ENCODE results near the gene PLCB1.

PLCB1 gene

DNA sequence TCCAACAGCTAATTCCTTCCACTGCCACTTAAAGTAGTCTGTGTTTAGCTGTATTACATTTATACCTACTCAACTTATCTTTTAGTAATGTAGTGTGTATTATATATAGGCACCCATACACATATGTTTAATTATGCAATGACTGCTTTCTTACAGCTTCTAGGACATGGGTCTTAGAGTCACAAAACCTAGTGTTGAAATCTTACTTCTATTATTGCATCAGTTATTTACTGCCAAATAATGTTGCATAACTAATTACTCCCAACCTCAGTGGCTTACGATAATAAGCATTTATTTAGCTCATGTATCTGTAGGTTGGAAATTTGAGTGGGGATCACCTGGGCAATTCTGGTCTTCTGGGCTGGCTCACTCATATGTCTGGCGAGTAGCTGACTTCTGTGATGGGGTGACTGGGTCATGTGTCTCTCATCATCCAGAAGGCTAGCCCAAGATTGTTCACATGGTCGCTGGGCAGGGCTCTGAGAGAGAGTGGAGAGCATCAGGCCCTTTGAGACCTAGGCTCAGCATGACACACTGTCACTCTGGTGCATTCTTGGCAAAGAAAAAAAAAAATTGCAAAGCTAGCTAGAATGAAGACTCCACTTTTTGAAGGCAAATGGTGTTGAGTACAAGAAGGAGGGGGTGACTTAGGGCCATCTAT lies 187.0 kb downstream of the PLCB1 start:
- Histone ChIP-seq H3K4me3 (replicated peaks; ENCODE audit: low read depth, low read length) (no peak overlapping the region), H3K27me3 (replicated peaks; ENCODE audit: control insufficient read depth, insufficient read depth, low read length) (no peaks in the 10 kb centered on the region), H3K36me3 (ENCODE audit: control insufficient read depth, insufficient read depth, low read length) (no peaks in the 10 kb centered on the region)
- no peak for DNase-seq (ENCODE audit: extremely low read depth, insufficient read length)
- TF ChIP-seq, protein P1, sequence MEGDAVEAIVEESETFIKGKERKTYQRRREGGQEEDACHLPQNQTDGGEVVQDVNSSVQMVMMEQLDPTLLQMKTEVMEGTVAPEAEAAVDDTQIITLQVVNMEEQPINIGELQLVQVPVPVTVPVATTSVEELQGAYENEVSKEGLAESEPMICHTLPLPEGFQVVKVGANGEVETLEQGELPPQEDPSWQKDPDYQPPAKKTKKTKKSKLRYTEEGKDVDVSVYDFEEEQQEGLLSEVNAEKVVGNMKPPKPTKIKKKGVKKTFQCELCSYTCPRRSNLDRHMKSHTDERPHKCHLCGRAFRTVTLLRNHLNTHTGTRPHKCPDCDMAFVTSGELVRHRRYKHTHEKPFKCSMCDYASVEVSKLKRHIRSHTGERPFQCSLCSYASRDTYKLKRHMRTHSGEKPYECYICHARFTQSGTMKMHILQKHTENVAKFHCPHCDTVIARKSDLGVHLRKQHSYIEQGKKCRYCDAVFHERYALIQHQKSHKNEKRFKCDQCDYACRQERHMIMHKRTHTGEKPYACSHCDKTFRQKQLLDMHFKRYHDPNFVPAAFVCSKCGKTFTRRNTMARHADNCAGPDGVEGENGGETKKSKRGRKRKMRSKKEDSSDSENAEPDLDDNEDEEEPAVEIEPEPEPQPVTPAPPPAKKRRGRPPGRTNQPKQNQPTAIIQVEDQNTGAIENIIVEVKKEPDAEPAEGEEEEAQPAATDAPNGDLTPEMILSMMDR (IDR thresholded peaks at IDR 0.05; ENCODE audit: insufficient read depth, low read length, poor library complexity, severe bottlenecking), result no peak

- DNase-seq (ENCODE audit: extremely low read depth, insufficient read length), result no peak
- TF ChIP-seq, protein P1 (IDR thresholded peaks at IDR 0.05; ENCODE audit: insufficient read depth, low read length, poor library complexity, severe bottlenecking), result no peak
Measured at GRCh38 chr20:8320306-8320705, 188.2 kb downstream of the PLCB1 start.

GRCh38 chr20:8321001-8321400 lies 188.9 kb downstream of the PLCB1 start:
- no peak for DNase-seq (ENCODE audit: extremely low read depth, insufficient read length)
- Histone ChIP-seq H3K27me3 (replicated peaks; ENCODE audit: control insufficient read depth, insufficient read depth, low read length) (no peaks in the 10 kb centered on the region), H3K36me3 (ENCODE audit: control insufficient read depth, insufficient read depth, low read length) (no peaks in the 10 kb centered on the region), H3K4me3 (replicated peaks; ENCODE audit: low read depth, low read length) (no peak overlapping the region)
- TF ChIP-seq, protein P1 (IDR thresholded peaks at IDR 0.05; ENCODE audit: insufficient read depth, low read length, poor library complexity, severe bottlenecking), result no peak

More at GRCh38 chr20:8320306-8320705, 188.2 kb downstream of the PLCB1 start:
- H3K36me3 ChIP-seq (ENCODE audit: control insufficient read depth, insufficient read depth, low read length), result no peaks in the 10 kb centered on the region
- no peaks in the 10 kb centered on the region for H3K27me3 ChIP-seq (replicated peaks; ENCODE audit: control insufficient read depth, insufficient read depth, low read length)
- H3K4me3 ChIP-seq (replicated peaks; ENCODE audit: low read depth, low read length), result no peak overlapping the region

DNA sequence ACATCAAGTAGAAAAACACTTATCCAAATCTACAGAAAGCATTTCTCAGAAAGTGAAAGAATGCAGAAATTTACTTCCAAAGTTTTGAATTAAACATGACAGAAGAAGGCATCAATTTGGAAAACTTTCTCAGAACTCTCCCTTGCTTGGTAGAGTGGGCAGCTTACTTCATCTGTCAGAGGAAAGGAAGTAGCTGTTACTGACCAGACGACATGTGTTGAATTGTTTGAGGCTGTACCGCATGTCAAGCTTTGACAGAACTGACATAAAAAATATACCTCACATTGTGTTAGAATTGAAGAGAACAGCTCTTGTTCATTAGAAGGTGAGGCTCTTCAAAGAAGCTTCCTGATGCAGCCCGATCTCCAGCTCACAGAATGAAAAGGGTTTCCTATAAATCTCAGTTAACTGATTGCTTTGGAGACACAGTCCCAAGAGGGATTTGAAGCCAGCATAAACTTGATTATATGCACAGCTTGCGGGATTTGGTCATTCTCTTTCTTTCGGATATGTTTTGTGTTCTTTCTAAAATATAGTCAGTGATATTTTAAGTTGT lies 190.7 kb downstream of the PLCB1 start:
- H3K4me3 ChIP-seq (replicated peaks; ENCODE audit: low read depth, low read length), result no peak overlapping the region
- H3K36me3 ChIP-seq (ENCODE audit: control insufficient read depth, insufficient read depth, low read length), result no peaks in the 10 kb centered on the region
- no peaks in the 10 kb centered on the region for H3K27me3 ChIP-seq (replicated peaks; ENCODE audit: control insufficient read depth, insufficient read depth, low read length)
- TF ChIP-seq, protein P1 (IDR thresholded peaks at IDR 0.05; ENCODE audit: insufficient read depth, low read length, poor library complexity, severe bottlenecking), result no peak
- DNase-seq (ENCODE audit: extremely low read depth, insufficient read length), result no peak

GRCh38 chr20:8326191-8326590 lies 194.1 kb downstream of the PLCB1 start:
- H3K36me3 ChIP-seq (ENCODE audit: control insufficient read depth, insufficient read depth, low read length), result no peaks in the 10 kb centered on the region
- no peaks in the 10 kb centered on the region; the same call in 1 of the 2 replicates for H3K27me3 ChIP-seq (replicated peaks; ENCODE audit: control insufficient read depth, insufficient read depth, low read length)
- no peak for DNase-seq (ENCODE audit: extremely low read depth, insufficient read length)
- TF ChIP-seq, protein P1 (IDR thresholded peaks at IDR 0.05; ENCODE audit: insufficient read depth, low read length, poor library complexity, severe bottlenecking), result no peak
- no peak overlapping the region for H3K4me3 ChIP-seq (replicated peaks; ENCODE audit: low read depth, low read length)

Data from GM06990 (cell line).